ENCODE results near the gene ADGRG3. TPM values are rescaled to one million over a fixed set of nuclear protein-coding genes. Genes with fewer than 3 reads are reported as not detected.

Gene ADGRG3
- total and polyA plus RNA-seq, 2 of the 13 experiments (the other 11 are each of a cell fraction or from before 2014, with no cell fraction given) = 2.7 to 11.8 TPM

- TF ChIP-seq ZNF687 (CRISPR knock-in tag; IDR thresholded peaks at IDR 0.05) = peak; percentile 88
- no peak for TF ChIP-seq ZNF572 (CRISPR knock-in tag; IDR thresholded peaks at IDR 0.05)
- TF ChIP-seq NCOR1 (IDR thresholded peaks at IDR 0.05; ENCODE audit: borderline replicate concordance, low read length) = no peak
- 0 out of 2 replicates have a peak, but pooled peaks have one; percentile 67 for TF ChIP-seq STAT5B (CRISPR knock-in tag; IDR thresholded peaks at IDR 0.05)
- 0 out of 2 replicates have a peak, but pooled peaks have one; percentile 30 for TF ChIP-seq CAMTA2 (CRISPR knock-in tag; IDR thresholded peaks at IDR 0.05; ENCODE audit: borderline replicate concordance)
- peak; percentile 13 for TF ChIP-seq ZNF883 (CRISPR knock-in tag; IDR thresholded peaks at IDR 0.05; ENCODE audit: not compliant biosample characterization)
- no peak for TF ChIP-seq ZBTB14 (CRISPR knock-in tag; IDR thresholded peaks at IDR 0.05)
- no peak; the same call in 1 of the 2 replicates for TF ChIP-seq MYC (CRISPR knock-in tag; IDR thresholded peaks at IDR 0.05; ENCODE audit: borderline replicate concordance)
- TF ChIP-seq DZIP1 (CRISPR knock-in tag; IDR thresholded peaks at IDR 0.05) = no peak
- TF ChIP-seq ZNF839 (CRISPR knock-in tag; IDR thresholded peaks at IDR 0.05; ENCODE audit: borderline replicate concordance) = no peak
- 0 out of 4 replicates have a peak, but pooled peaks of 1 of the 2 experiments have one; percentile 29 for TF ChIP-seq KLF16 (CRISPR knock-in tag; IDR thresholded peaks at IDR 0.05)
- TF ChIP-seq IRX3 (CRISPR knock-in tag; IDR thresholded peaks at IDR 0.05; ENCODE audit: borderline replicate concordance, low read depth) = no peak
- TF ChIP-seq ZNF816 (CRISPR knock-in tag; IDR thresholded peaks at IDR 0.05; ENCODE audit: borderline replicate concordance) = no peak
- peak; percentile 89 for TF ChIP-seq XRCC5 (optimal IDR thresholded peaks at IDR 0.05; ENCODE audit: low read length)
- TF ChIP-seq ARID5B (CRISPR knock-in tag; IDR thresholded peaks at IDR 0.05) = peak; percentile 68
- TF ChIP-seq ZMYM4 (CRISPR knock-in tag; IDR thresholded peaks at IDR 0.05) = peak; percentile 50
Measured at GRCh38 chr16:57635266-57636097, 32.6 kb upstream of the ADGRG3 start (continued).

All from HepG2 (cell line).